ENCODE results near the gene KIFC1. TPM values are rescaled to one million over a fixed set of nuclear protein-coding genes. Genes with fewer than 3 reads are reported as not detected.

Gene KIFC1
- total RNA-seq, 4 donors from 2014 or later, result 4.1 to 14.6 (median 9.3) TPM

DNA sequence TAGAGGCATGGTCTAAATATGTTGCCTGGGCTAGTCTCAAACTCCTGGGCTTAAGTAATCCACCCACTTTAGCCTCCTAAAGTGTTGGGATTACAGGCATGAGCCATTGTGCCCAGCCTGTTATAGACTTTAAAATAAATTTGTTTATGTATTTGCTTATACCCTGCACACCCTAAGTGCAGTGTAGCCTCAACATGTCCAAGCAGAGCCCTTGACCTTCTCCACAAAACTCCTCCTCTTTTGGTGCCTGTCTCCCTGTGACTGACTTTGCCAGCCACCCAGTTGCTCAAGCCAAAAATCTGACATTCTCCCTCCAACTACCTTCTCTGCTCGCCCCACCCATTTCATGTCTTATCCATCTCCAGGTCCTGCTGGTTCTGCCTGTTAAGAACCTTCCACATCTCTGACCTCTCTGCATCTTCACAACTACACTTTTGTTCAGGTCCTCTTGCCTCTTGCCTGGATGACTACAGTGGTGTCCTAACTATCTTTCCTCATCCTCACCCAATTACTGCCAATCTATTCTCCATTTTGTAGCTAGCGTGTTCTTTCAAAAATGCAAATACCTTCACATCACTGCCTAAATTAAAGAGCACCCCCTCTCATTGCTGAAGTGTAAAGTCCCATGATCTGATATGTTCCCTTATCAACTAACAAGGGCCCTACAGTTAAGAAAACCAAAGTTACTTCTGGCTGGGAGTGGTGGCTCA is 11.2 kb upstream of the KIFC1 start:
- DNase-seq (ENCODE audit: low spot score in 2 of 2), result no peak
- no peak overlapping the region for H3K4me3 ChIP-seq (ENCODE audit: low read depth, poor library complexity, severe bottlenecking)
- intact Hi-C loops (cut with DNase I; ENCODE audit: low total_unique reads), result no loop called here
- 64 to 81% methylated on average over 2 of the region's 2 CpGs for WGBS, 2 donors
- TF ChIP-seq POLR2A (IDR thresholded peaks at IDR 0.05), result no peak
- TF ChIP-seq CTCF (IDR thresholded peaks at IDR 0.05), result no peak

- intact Hi-C loops (cut with DNase I; ENCODE audit: low total_unique reads), result no loop called here
- 82 to 83% methylated on average over 9 to 10 of the region's 10 CpGs for WGBS, 2 donors
- no peak for DNase-seq (ENCODE audit: low spot score in 2 of 2)
- no peak for TF ChIP-seq CTCF (IDR thresholded peaks at IDR 0.05)
- H3K4me3 ChIP-seq (ENCODE audit: low read depth, poor library complexity, severe bottlenecking), result no peak overlapping the region
Observed at GRCh38 chr6:33383427-33384185, 8.0 kb upstream of the KIFC1 start.

DNA sequence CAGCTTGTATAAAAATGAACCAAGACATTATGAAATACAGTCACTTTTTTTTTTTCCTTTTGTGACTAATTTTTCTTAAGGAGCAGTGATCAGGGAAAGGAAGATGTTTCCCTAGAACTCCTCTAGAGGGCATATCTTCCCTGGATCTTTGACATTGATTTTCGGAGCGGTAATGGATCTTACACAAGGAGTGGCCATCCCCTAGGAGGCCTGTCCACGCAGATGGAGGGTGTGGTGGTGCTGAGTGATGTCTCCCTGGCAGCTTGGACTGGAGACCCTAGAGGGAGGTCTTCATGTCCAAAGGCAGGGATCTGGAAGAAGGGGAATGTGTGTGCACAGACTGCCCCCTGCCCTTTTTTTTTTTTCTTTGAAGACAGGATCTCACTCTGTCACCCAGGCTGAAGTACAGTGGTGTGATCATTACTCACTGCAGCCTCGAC is 7.0 kb upstream of the KIFC1 start:
- DNase-seq (ENCODE audit: low spot score in 2 of 2), result no peak
- H3K4me3 ChIP-seq (ENCODE audit: low read depth, poor library complexity, severe bottlenecking), result no peak overlapping the region
- TF ChIP-seq POLR2A (IDR thresholded peaks at IDR 0.05), result no peak
- no peak for TF ChIP-seq CTCF (IDR thresholded peaks at IDR 0.05)
- 15 to 21% methylated on average over 4 of the region's 4 CpGs for WGBS, 2 donors
- intact Hi-C loops (cut with DNase I; ENCODE audit: low total_unique reads), result no loop called here

- intact Hi-C loops (cut with DNase I; ENCODE audit: low total_unique reads), result no loop called here
- H3K4me3 ChIP-seq (ENCODE audit: low read depth, poor library complexity, severe bottlenecking), result no peak overlapping the region
- WGBS, 2 donors, result 87 to 95% methylated on average over 2 of the region's 2 CpGs
- DNase-seq (ENCODE audit: low spot score in 2 of 2), result no peak
- TF ChIP-seq POLR2A (IDR thresholded peaks at IDR 0.05) (no peak), CTCF (IDR thresholded peaks at IDR 0.05) (no peak)
Observed at GRCh38 chr6:33390173-33390572, 1.4 kb upstream of the KIFC1 start.

DNA sequence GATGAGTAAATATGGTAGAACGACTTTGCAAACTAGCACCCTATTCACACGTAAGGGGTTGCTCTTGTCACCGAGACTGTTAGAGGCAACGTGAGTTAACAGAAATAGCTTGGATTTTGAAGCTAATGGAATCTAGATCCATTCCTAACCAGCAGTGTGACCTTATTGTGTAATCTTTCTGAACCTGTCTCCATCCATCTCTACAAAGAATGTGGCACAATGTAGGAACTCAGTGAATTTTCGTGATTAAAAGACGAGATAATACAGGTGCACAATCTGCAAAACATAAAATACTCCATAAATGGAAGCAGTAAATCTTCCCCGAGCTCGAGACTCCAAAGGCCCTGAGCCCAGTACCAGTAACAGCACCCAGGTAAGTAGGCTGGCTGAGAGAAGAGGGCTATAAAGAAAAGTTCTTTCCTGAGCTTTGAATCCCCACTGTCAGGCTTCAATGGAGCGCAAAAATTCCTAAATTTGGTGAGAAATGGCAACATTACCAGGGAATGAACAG is 801 bp upstream of the KIFC1 start:
- no peak overlapping the region for H3K4me3 ChIP-seq (ENCODE audit: low read depth, poor library complexity, severe bottlenecking)
- DNase-seq (ENCODE audit: low spot score in 2 of 2), result no peak
- TF ChIP-seq POLR2A (IDR thresholded peaks at IDR 0.05) (no peak), CTCF (IDR thresholded peaks at IDR 0.05) (no peak)
- 74 to 78% methylated on average over 9 of the region's 9 CpGs for WGBS, 2 donors
- intact Hi-C loops (cut with DNase I; ENCODE audit: low total_unique reads), result no loop called here

All from lower leg skin (tissue), 4 donors.